Stomach (tissue), 9 donors: ENCODE measurements around the gene CTR9. TPM values are rescaled to one million over a fixed set of nuclear protein-coding genes. Genes with fewer than 3 reads are reported as not detected.

Experiments
- DNase-seq, 2 donors: peaks; one replicate each; pipeline versions ENCODE4 v3.0.0 to v3.0.0-alpha.2; 2013 to 2019
- H3K27ac ChIP-seq, 5 donors: fragments of 200-600 bp in 4 of 5; sonication (generic) in 4 of 5; one replicate each; pipeline ENCODE4 v1.5.1; 2013 to 2019; ENCODE audit warnings: mild to moderate bottlenecking in 1 of 5, moderate library complexity in 1 of 5
- H3K27me3 ChIP-seq, 3 donors: fragments of 200-600 bp; sonication (generic); one replicate each; pipeline ENCODE4 v1.5.1; 2017 to 2019; ENCODE audit warnings: mixed run types in 1 of 3
- H3K36me3 ChIP-seq, 4 donors: fragments of 200-600 bp; sonication (generic); 1 replicate in 3 of 4; 2 replicates in 1 of 4; pipeline ENCODE4 v1.5.1; 2016 to 2019
- H3K4me1 ChIP-seq, 4 donors: fragments of 200-600 bp; sonication (generic); one replicate each; pipeline ENCODE4 v1.5.1; 2016 to 2019
- H3K4me3 ChIP-seq, 4 donors: fragments of 200-600 bp; sonication (generic) in 3 of 4; one replicate each; pipeline ENCODE4 v1.5.1; 2016 to 2019; ENCODE audit warnings: mild to moderate bottlenecking in 1 of 4
- H3K9me3 ChIP-seq, 4 donors: fragments of 200-600 bp; sonication (generic); one replicate each; pipeline ENCODE4 v1.5.1; 2016 to 2019
- CTCF ChIP-seq, 7 experiments: fragments of 450-650 bp in 4 of 7; fragments of 200-600 bp in 3 of 7; sonication (generic) in 3 of 7; IDR thresholded peaks; one replicate each; pipeline ENCODE4 v1.5.1; 2016 to 2019; ENCODE audit warnings: antibody characterized with exemption in 7 of 7, control low read depth in 2 of 7, mild to moderate bottlenecking in 1 of 7
- EP300 ChIP-seq: sonication (generic); formaldehyde crosslinking; IDR thresholded peaks from one replicate; pipeline ENCODE4 v1.6.1; 2017; ENCODE audit warnings: antibody characterized with exemption
- POLR2A ChIP-seq, 4 donors: fragments of 450-650 bp; IDR thresholded peaks; one replicate each; pipeline ENCODE4 v1.6.1; 2016; ENCODE audit warnings: antibody characterized with exemption in 4 of 4, control low read depth in 2 of 4, mild to moderate bottlenecking in 1 of 4, moderate library complexity in 1 of 4
- POLR2AphosphoS5 ChIP-seq, 3 donors: sonication (generic); formaldehyde crosslinking; IDR thresholded peaks; one replicate each; pipeline ENCODE4 v1.6.1; 2016; ENCODE audit warnings: antibody characterized with exemption in 3 of 3
- WGBS, 5 donors: extraction: QIAGEN DNeasy Blood & Tissue Kit in 3 of 5; methylation state at CpG; one replicate each; pipeline versions ENCODE4 v1.1.5 to v1.1.7; 2013 to 2018; 5-methylcytosine and 5-hydroxymethylcytosine counted together
- intact Hi-C: fragments of 100-400 bp; cut with DNase I; formaldehyde crosslinking; loops from one replicate; pipeline ENCODE4 v1.15.1; 2023; ENCODE audit warnings: low total_unique reads
- polyA plus RNA-seq, 3 donors: library from polyadenylated mRNA; stranded (reverse); fragments of 200-250 nt; gene quantifications; one replicate each; pipeline ENCODE4 v1.2.3, GENCODE V29; 2013
- total RNA-seq, 5 donors: library from RNA; depleted of rRNA; stranded (reverse); fragments of >200 nt; gene quantifications; one replicate each; pipeline versions ENCODE4 v1.1.0 to v1.2.3, GENCODE V29; 2014 to 2016
- donor health status: healthy with polysubstance abuse.
- donor health status: Bipolar disorder and iron deficiency.
- donor health status: healthy.

The CTR9 gene
- total and polyA plus RNA-seq, 8 donors = 9.1 to 39.5 (median 10.4) TPM

GRCh38 chr11:10774811-10775210 is 23.8 kb downstream of the CTR9 start:
- peaks cover 0 to 86% (median 66%) of the 10 kb centered on the region in 4 donors for H3K36me3 ChIP-seq
- H3K9me3 ChIP-seq = no peaks in the 10 kb centered on the region
- H3K27me3 ChIP-seq = no peaks in the 10 kb centered on the region
- no peak overlapping the region for H3K4me3 ChIP-seq
- no peak for DNase-seq
- no peak overlapping the region for H3K27ac ChIP-seq
- peaks cover 0 to 12% (median 3%) of the 10 kb centered on the region in 4 donors for H3K4me1 ChIP-seq
- intact Hi-C loops = no loop called here
- WGBS, 5 donors = 83 to 91% (median 87%) methylated on average over 2 of the region's 2 CpGs
- TF ChIP-seq POLR2A (IDR thresholded peaks at IDR 0.05) (no peak), CTCF (IDR thresholded peaks at IDR 0.05) (no peak), EP300 (no peak), POLR2AphosphoS5 (IDR thresholded peaks at IDR 0.05) (no peak)

- Histone ChIP-seq H3K4me1 (no peaks in the 10 kb centered on the region), H3K27ac (peak overlapping the region in 1 of 5 donors; percentile 19), H3K36me3 (peaks cover 0 to 82% (median 60%) of the 10 kb centered on the region in 4 donors), H3K27me3 (no peaks in the 10 kb centered on the region), H3K9me3 (no peaks in the 10 kb centered on the region), H3K4me3 (no peak overlapping the region)
- peak in 1 of 2 donors; percentile 42 for DNase-seq
- TF ChIP-seq POLR2AphosphoS5 (IDR thresholded peaks at IDR 0.05) = no peak
- TF ChIP-seq EP300 = no peak
- TF ChIP-seq POLR2A (IDR thresholded peaks at IDR 0.05) = no peak
- TF ChIP-seq CTCF (IDR thresholded peaks at IDR 0.05) = no peak
- 57 to 75% (median 69%) methylated on average over 3 of the region's 3 CpGs for whole genome bisulfite sequencing, 5 donors
- intact Hi-C loops = no loop called here
Observed at GRCh38 chr11:10777393-10777793, 26.3 kb downstream of the CTR9 start.

GRCh38 chr11:10777806-10778205 is 26.8 kb downstream of the CTR9 start:
- 63 to 76% (median 71%) methylated on average over 6 of the region's 6 CpGs for WGBS, 5 donors
- intact Hi-C loops = no loop called here
- TF ChIP-seq POLR2A (IDR thresholded peaks at IDR 0.05) = no peak
- Histone ChIP-seq H3K27ac (peak overlapping the region in 2 of 5 donors; percentile 18 to 19), H3K36me3 (peaks cover 0 to 78% (median 56%) of the 10 kb centered on the region in 4 donors), H3K9me3 (no peaks in the 10 kb centered on the region), H3K27me3 (no peaks in the 10 kb centered on the region), H3K4me1 (no peaks in the 10 kb centered on the region), H3K4me3 (no peak overlapping the region)
- DNase-seq = no peak

- TF ChIP-seq POLR2AphosphoS5 (IDR thresholded peaks at IDR 0.05) (no peak), CTCF (IDR thresholded peaks at IDR 0.05) (no peak), POLR2A (IDR thresholded peaks at IDR 0.05) (no peak), EP300 (no peak)
- Histone ChIP-seq H3K9me3 (no peaks in the 10 kb centered on the region), H3K4me1 (no peaks in the 10 kb centered on the region), H3K4me3 (no peak overlapping the region), H3K27me3 (no peaks in the 10 kb centered on the region), H3K27ac (peak overlapping the region in 2 of 5 donors; percentile 18 to 25), H3K36me3 (peaks cover 0 to 72% (median 50%) of the 10 kb centered on the region in 4 donors)
- no peak for DNase-seq
- WGBS, 5 donors = 75 to 90% (median 84%) methylated on average over 13 of the region's 13 CpGs
- intact Hi-C loops = no loop called here
Observed at GRCh38 chr11:10778217-10778970, 27.3 kb downstream of the CTR9 start.

- peaks cover 0 to 65% (median 44%) of the 10 kb centered on the region in 4 donors for H3K36me3 ChIP-seq
- no peak overlapping the region for H3K4me3 ChIP-seq
- H3K9me3 ChIP-seq = no peaks in the 10 kb centered on the region
- TF ChIP-seq EP300 (no peak), CTCF (IDR thresholded peaks at IDR 0.05) (no peak), POLR2A (IDR thresholded peaks at IDR 0.05) (no peak), POLR2AphosphoS5 (IDR thresholded peaks at IDR 0.05) (no peak)
- no peak for DNase-seq
- peak overlapping the region in 1 of 5 donors; percentile 25 for H3K27ac ChIP-seq
- WGBS, 5 donors = 65 to 78% (median 71%) methylated on average over 1 of the region's 1 CpG
- intact Hi-C loops = no loop called here
- H3K27me3 ChIP-seq = no peaks in the 10 kb centered on the region
- no peaks in the 10 kb centered on the region for H3K4me1 ChIP-seq
Observed at GRCh38 chr11:10779086-10779485, 28.0 kb downstream of the CTR9 start.
